GM18526 (cell line): ENCODE data around the gene ARHGEF9.

Experiments used
- POLR2A ChIP-seq: IDR thresholded peaks from 3 replicates; pipeline ENCODE4 v1.6.1; 2011; ENCODE audit not compliant: insufficient read length; ENCODE audit errors: extremely low read depth

ARHGEF9 gene

DNA sequence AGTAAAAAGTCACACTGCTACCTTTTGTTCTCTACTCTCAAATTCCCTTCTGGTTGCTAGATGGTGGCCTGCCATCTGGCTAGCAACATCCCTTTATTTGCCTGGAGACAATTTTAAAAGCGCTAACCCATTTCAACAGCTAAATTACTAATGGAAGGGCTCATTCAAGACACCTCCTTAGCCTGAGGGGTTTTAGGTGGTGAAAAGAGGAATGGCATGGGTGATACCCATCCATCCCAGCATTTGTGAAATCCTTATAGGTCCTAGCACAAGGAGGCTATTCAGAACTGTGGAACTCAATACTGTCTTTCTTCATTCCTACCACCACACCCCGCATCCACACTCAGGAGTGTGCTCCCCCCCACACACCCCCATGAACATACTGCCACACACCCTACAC is 33.5 kb downstream of the ARHGEF9 start:
- TF ChIP-seq POLR2A, result no peak

DNA sequence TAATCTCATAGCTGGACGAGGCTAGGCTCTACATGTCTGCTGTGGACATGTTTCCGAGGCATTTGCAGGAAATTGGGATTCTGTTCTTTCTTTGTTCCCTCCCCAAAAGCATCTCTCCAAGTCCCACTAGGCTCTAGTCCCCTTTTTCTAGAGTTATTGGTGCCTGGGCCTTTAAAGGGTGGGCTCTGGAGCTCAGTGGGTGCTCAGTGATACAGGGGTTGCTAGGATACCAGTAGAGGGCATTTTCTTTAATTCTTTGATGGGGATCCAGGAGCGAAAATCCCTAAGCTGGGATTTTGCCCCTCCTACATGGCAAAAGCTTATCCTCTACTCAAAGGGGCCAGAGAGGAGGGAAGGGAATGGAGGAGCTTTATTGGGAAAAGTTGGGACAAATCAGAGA is 34.2 kb downstream of the ARHGEF9 start:
- no peak for TF ChIP-seq POLR2A

DNA sequence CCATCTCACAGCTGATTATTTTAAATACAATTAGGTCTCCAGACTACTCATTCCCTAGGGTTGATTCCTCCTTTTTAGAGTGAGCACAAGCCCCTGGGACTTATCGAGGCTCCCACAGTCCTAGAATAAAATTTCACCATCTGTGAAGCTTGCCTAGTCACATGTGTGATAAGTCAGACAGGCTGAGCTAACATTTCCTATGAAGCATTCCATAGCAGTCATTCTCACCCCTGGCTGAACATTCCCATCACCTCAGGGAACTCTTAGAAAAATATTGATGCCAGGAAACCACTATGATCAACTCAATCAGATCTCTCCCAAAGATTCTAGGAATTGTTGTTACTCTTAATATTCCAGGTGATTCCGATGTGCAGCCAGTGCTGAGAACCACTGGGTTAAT is 37.7 kb downstream of the ARHGEF9 start:
- no peak for TF ChIP-seq POLR2A

DNA sequence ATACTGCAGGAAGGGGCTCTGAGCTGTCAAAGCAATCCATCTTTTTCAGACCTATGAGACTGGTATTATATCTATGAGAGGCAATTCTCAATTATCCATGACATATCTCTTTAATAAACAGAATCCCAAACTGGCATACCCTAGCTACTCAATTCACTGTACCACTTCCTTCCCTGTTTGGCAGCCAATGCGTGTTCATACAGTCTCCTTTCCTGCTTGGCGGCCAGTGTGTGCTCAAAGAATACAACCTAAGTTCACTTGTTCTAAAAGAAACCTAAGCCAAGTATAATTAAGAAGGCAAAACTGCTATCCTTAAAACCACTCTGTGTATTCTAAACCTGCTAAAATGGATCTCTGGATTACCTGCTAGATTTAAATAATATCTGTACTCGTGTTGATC is 38.3 kb downstream of the ARHGEF9 start:
- TF ChIP-seq POLR2A, result no peak

DNA sequence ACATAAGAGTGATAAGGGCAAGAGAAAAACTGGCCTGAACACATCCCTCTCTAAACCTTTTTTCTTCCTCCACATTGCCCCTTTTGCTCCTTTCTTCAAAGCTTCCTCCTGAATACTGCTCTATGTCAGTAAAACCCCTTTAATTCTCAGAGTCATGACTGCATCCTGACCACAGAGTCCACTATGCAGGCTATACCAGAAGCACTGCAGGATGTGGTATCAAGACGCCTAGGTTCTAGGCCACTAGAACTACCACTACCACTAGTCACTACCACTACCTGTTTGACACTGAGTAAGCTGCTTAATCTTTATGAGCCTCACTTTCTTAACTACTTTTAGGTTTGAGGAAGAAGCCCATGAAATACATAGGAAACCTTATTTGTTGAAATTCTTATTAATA is 38.7 kb downstream of the ARHGEF9 start:
- TF ChIP-seq POLR2A, result no peak

DNA sequence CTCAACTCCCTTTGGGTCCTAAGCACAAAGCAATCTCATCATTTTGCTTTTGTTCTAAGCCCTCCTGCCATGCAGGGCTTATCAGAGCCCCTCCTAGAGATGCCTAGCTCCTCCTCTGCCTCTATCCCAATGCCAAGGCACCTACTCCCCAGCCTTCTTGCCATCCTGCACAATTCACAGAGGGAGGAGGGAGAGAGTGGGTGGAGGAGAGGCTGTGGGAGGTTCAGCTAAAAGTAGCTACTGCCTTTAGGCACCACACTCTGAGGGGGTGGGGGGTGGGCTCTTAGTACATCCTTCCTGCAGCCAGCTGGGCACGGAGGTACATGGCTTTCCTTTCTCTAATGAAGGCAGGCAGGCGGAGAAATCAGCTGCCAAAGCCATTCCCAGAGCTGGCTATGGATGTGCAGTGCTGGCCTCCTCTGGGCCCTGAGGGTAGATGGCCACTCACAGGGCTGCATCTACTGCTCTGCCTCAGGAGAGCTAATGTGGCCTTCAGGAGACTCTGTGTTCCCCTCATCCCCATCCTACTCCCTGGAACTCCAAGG is 40.1 kb downstream of the ARHGEF9 start:
- TF ChIP-seq POLR2A, result no peak

DNA sequence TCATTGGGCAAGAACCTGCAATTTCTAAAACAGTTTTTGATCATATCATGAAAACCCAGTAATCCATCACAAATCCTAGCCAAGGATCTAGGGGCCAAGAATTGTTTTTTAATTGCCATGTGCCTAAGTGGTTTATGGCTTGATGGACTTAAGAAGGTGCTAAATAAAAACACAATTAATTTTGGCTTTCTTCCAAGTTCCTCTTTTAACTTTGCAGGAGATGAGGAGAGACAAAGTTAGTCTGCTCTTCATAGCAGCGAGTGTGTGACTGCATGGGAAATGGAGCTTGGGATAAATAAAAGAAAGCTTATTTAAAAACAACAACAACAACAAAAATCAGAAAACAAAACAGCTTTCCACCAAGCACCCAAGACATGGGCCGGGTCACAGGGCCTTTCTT is 41.4 kb downstream of the ARHGEF9 start:
- TF ChIP-seq POLR2A, result no peak

DNA sequence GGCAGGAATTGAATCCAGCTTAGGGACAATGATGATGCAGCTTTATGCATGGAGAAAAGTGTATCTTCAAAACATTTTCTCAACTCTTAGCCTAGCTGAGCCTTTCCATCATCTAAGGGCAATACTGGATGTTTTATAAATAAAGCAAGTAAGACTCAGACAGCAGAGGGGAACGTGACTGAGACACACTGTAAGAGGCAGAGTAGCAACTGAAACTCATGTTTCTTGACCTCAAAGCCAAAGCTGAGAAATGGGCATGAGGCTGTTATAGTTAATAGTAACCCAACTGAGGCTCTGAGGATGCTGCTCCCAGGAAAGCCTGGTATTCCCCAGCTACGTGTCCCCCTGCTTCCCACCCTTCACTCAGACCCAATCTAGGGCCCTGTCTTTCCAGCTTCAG is 44.6 kb downstream of the ARHGEF9 start:
- TF ChIP-seq POLR2A, result no peak

DNA sequence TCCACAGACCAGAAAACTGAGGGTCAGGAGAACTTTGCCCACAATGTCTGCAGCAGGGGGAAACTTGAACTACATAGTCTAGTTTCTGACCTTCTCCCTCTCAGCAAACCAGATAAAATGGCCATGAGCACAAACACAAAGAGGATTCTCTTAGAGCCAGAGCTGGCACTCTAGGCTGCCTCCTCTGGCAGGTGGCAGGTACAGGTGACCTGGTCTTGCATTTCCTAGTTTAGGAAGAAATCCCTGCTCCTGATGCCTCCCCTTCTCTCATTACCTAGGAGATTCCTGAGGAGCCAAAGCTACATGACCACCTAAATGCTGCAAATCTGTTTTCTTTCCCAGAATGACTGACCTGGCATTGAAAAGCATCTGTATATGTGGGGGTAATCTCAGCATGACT is 45.1 kb downstream of the ARHGEF9 start:
- TF ChIP-seq POLR2A, result no peak

DNA sequence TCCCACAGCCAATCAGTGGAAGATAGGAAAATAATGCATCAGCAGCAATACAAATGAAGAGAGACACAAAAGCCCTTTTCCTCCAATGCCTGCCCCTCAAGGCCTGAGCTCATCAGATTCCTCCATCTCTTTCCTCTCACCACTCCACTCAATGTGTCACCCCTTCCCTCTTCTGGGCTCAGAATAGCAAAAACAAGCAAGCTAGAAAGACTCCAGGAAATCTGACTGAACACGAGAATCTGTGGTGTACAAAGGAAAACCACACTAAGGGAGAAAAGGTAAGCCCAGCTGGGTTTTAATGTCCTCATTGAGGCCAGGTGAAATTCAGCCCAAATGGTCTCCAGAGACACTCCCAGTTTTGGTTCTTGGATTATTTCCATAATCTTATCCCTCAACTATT is 46.3 kb downstream of the ARHGEF9 start:
- TF ChIP-seq POLR2A, result no peak

DNA sequence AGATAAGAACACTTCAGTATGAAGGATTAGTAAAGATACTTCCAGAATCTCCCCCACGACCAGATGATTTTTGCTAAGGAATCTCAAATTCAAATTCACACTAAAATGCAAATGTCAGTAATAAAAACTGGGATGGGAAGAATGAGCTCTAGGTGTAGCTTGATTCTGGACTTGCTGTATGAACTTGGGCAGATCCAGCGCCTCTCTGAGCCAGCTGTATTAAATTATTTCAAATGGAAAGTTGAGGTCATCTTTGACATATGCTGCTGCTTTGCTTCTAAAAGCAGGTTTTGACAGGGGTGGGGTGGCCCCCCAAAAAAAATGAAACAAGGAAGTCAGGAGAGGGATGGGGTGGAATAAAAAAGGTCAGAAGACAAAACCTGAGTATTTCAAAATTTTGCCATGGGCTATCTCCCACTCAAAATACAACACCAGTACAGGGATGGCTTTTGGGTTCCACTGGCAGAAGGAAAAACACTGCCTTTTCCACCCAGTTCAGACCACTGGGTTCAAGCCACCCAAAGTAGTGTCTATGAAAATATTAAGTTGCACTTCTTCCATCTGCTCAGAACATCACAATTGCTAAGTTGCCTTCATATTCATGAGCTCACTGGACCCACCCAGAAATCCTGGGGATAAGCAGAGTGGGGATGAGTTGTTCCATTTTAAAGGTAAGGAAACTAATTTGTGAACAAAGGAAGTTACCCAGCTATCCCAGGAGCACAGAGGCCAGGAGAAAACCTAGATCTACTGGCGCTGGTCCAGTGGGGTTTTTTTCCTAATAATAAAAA is 47.7 kb downstream of the ARHGEF9 start:
- TF ChIP-seq POLR2A, result no peak

DNA sequence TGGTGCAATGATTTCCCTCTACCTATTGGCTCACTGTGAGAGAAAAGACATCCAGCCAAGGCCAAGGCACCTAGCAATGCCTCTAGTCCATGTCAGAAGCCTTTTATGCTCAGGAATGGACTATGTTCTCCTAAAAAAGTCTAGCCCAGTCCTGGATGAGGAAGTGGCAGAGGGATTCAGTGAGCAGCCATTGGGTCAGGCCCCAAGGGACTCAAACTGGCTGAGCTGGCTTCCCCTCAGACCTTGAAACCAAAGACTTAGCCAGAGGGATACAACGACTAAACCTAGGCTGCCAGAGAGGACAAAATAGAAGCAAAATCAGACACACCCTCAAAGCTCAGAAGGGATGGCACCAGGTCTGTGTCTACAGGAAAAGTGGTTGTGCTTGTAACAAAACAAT is 49.1 kb downstream of the ARHGEF9 start:
- no peak for TF ChIP-seq POLR2A

DNA sequence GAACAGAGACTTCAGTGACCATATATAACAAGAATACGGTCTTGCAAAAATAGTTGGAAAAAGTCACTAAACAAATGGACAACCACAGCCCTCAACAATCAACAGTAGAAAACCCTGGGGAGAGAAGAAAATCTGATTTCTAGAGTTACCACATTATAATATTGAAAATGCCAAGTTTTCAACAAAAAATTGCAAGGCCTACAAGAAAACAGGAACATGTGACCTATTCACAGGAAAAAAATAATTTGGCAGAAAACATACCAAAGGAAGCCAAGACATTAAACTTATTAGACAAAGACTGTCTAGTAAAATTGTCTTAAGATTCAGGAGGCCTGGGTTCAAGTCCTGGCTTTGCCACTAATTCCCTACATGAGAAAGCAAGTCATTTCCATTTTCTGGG is 64.7 kb downstream of the ARHGEF9 start:
- TF ChIP-seq POLR2A, result no peak

DNA sequence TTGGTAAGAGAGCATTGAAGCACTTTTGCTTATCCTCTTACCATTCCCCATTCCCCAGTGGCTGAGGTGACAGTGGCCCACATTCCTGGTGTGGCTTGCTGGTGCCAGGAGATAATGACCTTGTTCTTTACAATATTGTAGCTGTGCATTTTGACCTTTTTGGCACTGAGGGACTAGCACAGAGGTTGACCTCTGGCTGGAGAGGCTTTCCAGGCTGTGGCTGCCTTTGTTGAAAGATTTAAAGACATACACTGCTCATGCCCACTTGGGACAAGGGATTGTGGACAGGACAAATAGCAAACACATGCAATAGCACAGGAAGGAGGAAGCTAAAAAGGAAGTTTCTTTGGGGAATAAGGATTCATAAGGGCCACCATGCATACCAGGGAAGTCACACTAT is 65.4 kb downstream of the ARHGEF9 start:
- no peak for TF ChIP-seq POLR2A

DNA sequence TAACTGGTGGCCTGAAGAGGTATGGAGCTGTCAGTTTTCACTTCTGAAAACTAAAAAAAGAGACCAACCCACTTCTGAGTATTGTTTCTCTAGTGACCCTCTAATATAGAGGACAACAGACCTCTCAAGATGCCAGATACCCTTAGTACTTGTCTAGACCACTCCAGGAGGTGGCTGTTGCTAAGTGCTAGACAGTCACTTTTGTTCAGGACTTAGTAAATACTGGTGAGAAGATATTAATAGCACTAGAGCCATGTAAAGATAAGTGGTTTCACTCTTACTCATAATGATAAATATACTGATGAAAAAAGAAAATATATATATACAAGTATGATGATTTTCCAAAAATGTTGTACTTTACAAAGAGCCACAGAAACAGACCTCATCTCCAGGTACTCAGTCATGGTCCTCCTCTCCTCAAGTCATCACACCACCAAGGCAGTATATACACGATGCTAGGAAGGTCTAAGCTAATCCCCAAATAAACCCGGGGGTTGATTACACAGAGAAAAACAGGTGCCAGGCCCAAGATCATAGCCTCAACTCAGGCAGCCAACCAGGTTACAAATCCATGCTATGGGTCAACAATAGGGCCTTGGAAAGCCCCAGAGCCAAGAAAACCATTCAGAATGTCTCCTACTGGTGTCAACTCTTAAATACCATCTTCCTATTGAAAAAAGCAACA is 66.9 kb downstream of the ARHGEF9 start:
- no peak for TF ChIP-seq POLR2A

DNA sequence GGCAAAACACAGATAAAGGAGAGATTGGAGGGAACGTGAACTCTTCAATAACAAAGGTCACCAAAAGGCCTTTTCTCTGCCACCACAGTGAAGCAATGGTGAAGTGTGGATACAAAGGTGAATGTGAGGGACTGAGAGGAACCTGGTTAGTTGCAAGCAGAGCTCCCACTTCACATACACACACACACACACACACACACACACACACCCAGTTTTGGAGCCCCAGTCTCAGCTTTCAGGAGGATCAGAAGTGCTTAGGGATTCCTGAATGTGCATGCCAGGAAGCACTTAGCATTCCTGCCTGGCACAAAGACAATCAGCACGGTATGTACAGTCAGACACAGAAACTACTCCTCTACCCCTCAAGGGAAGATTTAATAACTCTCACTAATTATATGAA is 71.5 kb downstream of the ARHGEF9 start:
- no peak for TF ChIP-seq POLR2A
